HCT116 (cell line): ENCODE results near the gene HCLS1. TPM values are rescaled to one million over a fixed set of nuclear protein-coding genes. Genes with fewer than 3 reads are reported as not detected.

ENCODE experiments used
- ATAC-seq: fragments of 200-7000 bp; cut with Tn5 transposase; 2 replicates; pipeline ENCODE4 v1.9.1; 2020; ENCODE audit warnings: mild to moderate bottlenecking, moderate library complexity
- BruUV-seq: library from RNA; stranded (reverse); fragments of 400-500 nt; replicated peaks from 2 replicates; lab custom pipeline; 2021; lab: Mats Ljungman, UMichigan
- CTCF ChIA-PET: fragments of 300-600 bp; sonication (Branson Sonifier 250); formaldehyde crosslinking; loops from one replicate; lab custom pipeline; 2021; ENCODE audit warnings: antibody characterized with exemption; lab: Charles Lee
- POLR2A ChIA-PET: fragments of 300-600, 350-600 bp; sonication (Branson Sonifier 250); formaldehyde crosslinking; loops from one replicate; lab custom pipeline; 2021; ENCODE audit warnings: antibody characterized with exemption; lab: Charles Lee
- RAD21 ChIA-PET, 2 experiments: fragments of 300-600 bp; sonication (Branson Sonifier 250); formaldehyde crosslinking; loops; one replicate each; lab custom pipeline; 2023; ENCODE audit warnings: low total read pairs in 2 of 2; ENCODE audit not compliant: uncharacterized antibody in 2 of 2, unreplicated experiment in 2 of 2, low non-redundant PET in 1 of 2; lab: Charles Lee
- DNase-seq: peaks from one replicate; pipeline ENCODE4 v3.0.0-alpha.2; 2010; ENCODE audit warnings: low read depth, low spot score
- H2AFZ ChIP-seq: fragments of 200-600 bp; shearing (Covaris generic), sonication (generic); 2 replicates; pipeline ENCODE4 v1.6.1; 2017; ENCODE audit warnings: low read depth, mixed run types, mixed read lengths, antibody characterized with exemption, low read length; ENCODE audit not compliant: poor library complexity, severe bottlenecking
- H3K27ac ChIP-seq: 2 replicates; pipeline ENCODE4 v1.5.1; 2012; ENCODE audit warnings: low read depth, low read length
- H3K27me3 ChIP-seq: fragments of 200-600 bp; sonication (generic); 2 replicates; pipeline ENCODE4 v1.6.1; 2016; ENCODE audit warnings: mixed run types, low read length, mixed read lengths; ENCODE audit not compliant: insufficient read depth
- H3K36me3 ChIP-seq, 2 experiments: fragments of 200-500 bp in 1 of 2; fragments of 200-600 bp in 1 of 2; sonication (Bioruptor generic) in 1 of 2; sonication (generic) in 1 of 2; 2 replicates each; pipeline versions ENCODE4 v1.5.1 to v1.6.1; 2014 to 2016; ENCODE audit warnings: low read length in 2 of 2, inconsistent platforms in 1 of 2, mixed read lengths in 1 of 2, mixed run types in 1 of 2; ENCODE audit not compliant: insufficient read depth in 2 of 2, control insufficient read depth in 1 of 2
- H3K4me1 ChIP-seq, 2 experiments: fragments of 200-600 bp in 1 of 2; sonication (generic) in 1 of 2; 2 replicates each; pipeline versions ENCODE4 v1.5.1 to v1.6.1; 2012 to 2017; ENCODE audit warnings: low read length in 2 of 2, inconsistent platforms in 1 of 2, mild to moderate bottlenecking in 1 of 2, mixed read lengths in 1 of 2, mixed run types in 1 of 2, moderate library complexity in 1 of 2; ENCODE audit not compliant: insufficient read depth in 2 of 2, control insufficient read depth in 1 of 2
- H3K4me2 ChIP-seq: fragments of 200-600 bp; sonication (generic); 2 replicates; pipeline ENCODE4 v1.6.1; 2017; ENCODE audit warnings: mixed run types, low read length, mixed read lengths
- H3K4me3 ChIP-seq, 2 experiments: fragments of 200-600 bp in 1 of 2; sonication (generic) in 1 of 2; replicated peaks in 1 of 2; 2 replicates each; pipeline ENCODE4 v1.5.1; 2011 to 2016; ENCODE audit warnings: low read length in 2 of 2, control low read depth in 1 of 2, low read depth in 1 of 2, mild to moderate bottlenecking in 1 of 2, mixed read lengths in 1 of 2, mixed run types in 1 of 2
- H3K79me2 ChIP-seq: fragments of 200-600 bp; sonication (generic); 2 replicates; pipeline ENCODE4 v1.6.1; 2017; ENCODE audit warnings: mild to moderate bottlenecking, mixed run types, low read length, moderate library complexity, mixed read lengths; ENCODE audit not compliant: insufficient read depth
- H3K9ac ChIP-seq: fragments of 200-600 bp; sonication (generic); 2 replicates; pipeline ENCODE4 v1.6.1; 2016; ENCODE audit warnings: low read length, mixed read lengths
- H3K9me2 ChIP-seq: fragments of 200-600 bp; sonication (generic), shearing (Covaris generic); 2 replicates; pipeline ENCODE4 v1.6.1; 2017; ENCODE audit warnings: mixed run types, mild to moderate bottlenecking, moderate library complexity; ENCODE audit not compliant: insufficient read depth
- H3K9me3 ChIP-seq, 2 experiments: fragments of 200-500 bp in 1 of 2; fragments of 200-600 bp in 1 of 2; sonication (Bioruptor generic) in 1 of 2; sonication (generic) in 1 of 2; 2 replicates each; pipeline ENCODE4 v1.6.1; 2014 to 2017; ENCODE audit warnings: low read length in 2 of 2, mixed read lengths in 2 of 2, inconsistent platforms in 1 of 2, low read depth in 1 of 2, mild to moderate bottlenecking in 1 of 2, mixed run types in 1 of 2, moderate library complexity in 1 of 2; ENCODE audit not compliant: control insufficient read depth in 1 of 2, insufficient read depth in 1 of 2
- H4K20me1 ChIP-seq: fragments of 200-600 bp; sonication (generic), shearing (Covaris generic); 2 replicates; pipeline ENCODE4 v1.6.1; 2017; ENCODE audit warnings: mixed run types, mild to moderate bottlenecking, moderate library complexity; ENCODE audit not compliant: insufficient read depth
- ATF3 ChIP-seq: IDR thresholded peaks from 2 replicates; pipeline ENCODE4 v1.6.1; 2012
- CBX3 ChIP-seq: IDR thresholded peaks from 2 replicates; pipeline ENCODE4 v1.6.1; 2012; ENCODE audit warnings: low read depth
- CEBPB ChIP-seq: IDR thresholded peaks from 2 replicates; pipeline ENCODE4 v1.6.1; 2012; ENCODE audit warnings: low read depth
- CTCF ChIP-seq, 3 experiments: fragments of 200-600 bp in 1 of 3; sonication (generic) in 1 of 3; IDR thresholded peaks in 2 of 3; conservative IDR thresholded peaks in 1 of 3; 2 replicates each; pipeline ENCODE4 v1.5.1; 2012 to 2017; ENCODE audit warnings: low read depth in 2 of 3, low read length in 2 of 3, antibody characterized with exemption in 1 of 3, borderline replicate concordance in 1 of 3, control low read depth in 1 of 3, mild to moderate bottlenecking in 1 of 3, mixed read lengths in 1 of 3, mixed run types in 1 of 3, moderate library complexity in 1 of 3; ENCODE audit not compliant: insufficient read depth in 1 of 3
- EGR1 ChIP-seq: IDR thresholded peaks from 2 replicates; pipeline ENCODE4 v1.6.1; 2012; ENCODE audit warnings: low read depth
- ELF1 ChIP-seq: IDR thresholded peaks from 2 replicates; pipeline ENCODE4 v1.6.1; 2012; ENCODE audit warnings: low read depth, borderline replicate concordance
- FOSL1 ChIP-seq: IDR thresholded peaks from 2 replicates; pipeline ENCODE4 v1.6.1; 2012; ENCODE audit warnings: low read depth
- POLR2A ChIP-seq: IDR thresholded peaks from 2 replicates; pipeline ENCODE4 v1.7.0; 2011; ENCODE audit warnings: borderline replicate concordance; ENCODE audit not compliant: insufficient read depth, insufficient read length; ENCODE audit errors: extremely low read depth
- POLR2AphosphoS5 ChIP-seq: IDR thresholded peaks from 2 replicates; pipeline ENCODE4 v1.6.1; 2011; ENCODE audit warnings: mild to moderate bottlenecking, low read depth, low read length, moderate library complexity
- RAD21 ChIP-seq: IDR thresholded peaks from 2 replicates; pipeline ENCODE4 v1.6.1; 2012; ENCODE audit warnings: low read depth, mild to moderate bottlenecking
- REST ChIP-seq: IDR thresholded peaks from 2 replicates; pipeline ENCODE4 v1.6.1; 2012; ENCODE audit warnings: low read depth
- SP1 ChIP-seq: IDR thresholded peaks from 2 replicates; pipeline ENCODE4 v1.6.1; 2012; ENCODE audit warnings: low read depth
- SRF ChIP-seq: IDR thresholded peaks from 2 replicates; pipeline ENCODE4 v1.6.1; 2012; ENCODE audit warnings: low read depth
- ZFX ChIP-seq: fragments of 450-650 bp; IDR thresholded peaks from 2 replicates; pipeline ENCODE4 v1.6.1; 2017
- ZNF274 ChIP-seq: fragments of 200-500 bp; sonication (Bioruptor generic); IDR thresholded peaks from 2 replicates; pipeline ENCODE4 v1.6.1; 2014; ENCODE audit warnings: mild to moderate bottlenecking, low read depth, low read length, inconsistent platforms
- intact Hi-C: fragments of 100-400 bp; cut with micrococcal nuclease; formaldehyde crosslinking; loops from 2 replicates; pipeline ENCODE4 v1.10.0; 2022
- total RNA-seq: library from RNA; stranded (reverse); gene quantifications from one replicate; pipeline ENCODE4 v1.2.1, GENCODE V29; 2021; ENCODE audit not compliant: unreplicated experiment

The HCLS1 gene
- total RNA-seq, 1 experiment from 2014 or later = 1.6 TPM

- DNase-seq (no peak), ATAC-seq (no peak)
- no peaks in the 10 kb centered on the region for H3K4me1 ChIP-seq
- H3K79me2 ChIP-seq = no peaks in the 10 kb centered on the region
- no peak overlapping the region for H3K4me3 ChIP-seq
- ChIA-PET POLR2A (no interaction called here), CTCF (no interaction called here), RAD21 (no interaction called here)
- BruUV-seq = no TSS peak
- H3K36me3 ChIP-seq = no peaks in the 10 kb centered on the region
- no peaks in the 10 kb centered on the region for H3K27me3 ChIP-seq
- H3K4me2 ChIP-seq = no peak overlapping the region
- H2AFZ ChIP-seq = no peak overlapping the region
- no peaks in the 10 kb centered on the region for H4K20me1 ChIP-seq
- no peak overlapping the region for H3K9ac ChIP-seq
- TF ChIP-seq RAD21 = no peak
- no peak for TF ChIP-seq POLR2AphosphoS5
- TF ChIP-seq SRF = no peak
- no peak for TF ChIP-seq REST
- TF ChIP-seq CTCF (IDR thresholded peaks at IDR 0.05 in 2 of 3, conservative IDR thresholded peaks at IDR 0.05 in 1 of 3; ENCODE audit: borderline replicate concordance in 1 of 3, insufficient read depth in 1 of 3, low read depth in 2 of 3, low read length in 2 of 3) = no peak
- no peak for TF ChIP-seq CEBPB
- no peak for TF ChIP-seq EGR1
- TF ChIP-seq POLR2A = no peak
- no peak for TF ChIP-seq ELF1
- TF ChIP-seq CBX3 = no peak
- TF ChIP-seq ZNF274 = no peak
- TF ChIP-seq SP1 = no peak
- no peak for TF ChIP-seq ZFX
- no peak for TF ChIP-seq FOSL1
- TF ChIP-seq ATF3 = no peak
- no peaks in the 10 kb centered on the region for H3K9me3 ChIP-seq
- no peak overlapping the region for H3K27ac ChIP-seq
- H3K9me2 ChIP-seq = no peaks in the 10 kb centered on the region
- intact Hi-C loops = no loop called here
Measured at GRCh38 chr3:121705541-121705940, 44.8 kb upstream of the HCLS1 start.
